ENCODE results near the gene NLN.

DNA sequence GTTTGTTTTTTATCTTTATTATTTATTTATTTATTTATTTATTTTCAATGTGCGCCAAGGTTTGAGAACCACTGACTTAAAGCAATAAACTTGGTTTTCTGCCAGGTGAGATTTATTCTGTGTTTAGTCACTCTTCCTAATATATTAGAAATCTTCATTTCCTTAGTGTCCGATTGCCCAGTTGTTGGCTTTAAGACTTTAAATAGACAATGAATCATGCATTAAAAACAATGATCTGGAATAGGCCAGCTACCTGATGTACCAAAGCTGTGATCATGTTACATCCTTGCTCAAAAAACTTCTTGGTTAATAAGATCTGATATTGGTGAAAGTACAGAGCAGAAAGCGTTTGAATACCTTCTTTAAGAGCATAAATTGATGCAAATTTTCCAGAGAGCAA, 152.2 kb downstream of the NLN start:
- TF ChIP-seq, protein P1, sequence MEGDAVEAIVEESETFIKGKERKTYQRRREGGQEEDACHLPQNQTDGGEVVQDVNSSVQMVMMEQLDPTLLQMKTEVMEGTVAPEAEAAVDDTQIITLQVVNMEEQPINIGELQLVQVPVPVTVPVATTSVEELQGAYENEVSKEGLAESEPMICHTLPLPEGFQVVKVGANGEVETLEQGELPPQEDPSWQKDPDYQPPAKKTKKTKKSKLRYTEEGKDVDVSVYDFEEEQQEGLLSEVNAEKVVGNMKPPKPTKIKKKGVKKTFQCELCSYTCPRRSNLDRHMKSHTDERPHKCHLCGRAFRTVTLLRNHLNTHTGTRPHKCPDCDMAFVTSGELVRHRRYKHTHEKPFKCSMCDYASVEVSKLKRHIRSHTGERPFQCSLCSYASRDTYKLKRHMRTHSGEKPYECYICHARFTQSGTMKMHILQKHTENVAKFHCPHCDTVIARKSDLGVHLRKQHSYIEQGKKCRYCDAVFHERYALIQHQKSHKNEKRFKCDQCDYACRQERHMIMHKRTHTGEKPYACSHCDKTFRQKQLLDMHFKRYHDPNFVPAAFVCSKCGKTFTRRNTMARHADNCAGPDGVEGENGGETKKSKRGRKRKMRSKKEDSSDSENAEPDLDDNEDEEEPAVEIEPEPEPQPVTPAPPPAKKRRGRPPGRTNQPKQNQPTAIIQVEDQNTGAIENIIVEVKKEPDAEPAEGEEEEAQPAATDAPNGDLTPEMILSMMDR (IDR thresholded peaks at IDR 0.05) = no peak
- no peak for TF ChIP-seq POLR2A (IDR thresholded peaks at IDR 0.05)

Measured in Peyer's patch (tissue), 4 donors.